A549 treated with GW870086 at 1 μM for 4 hours (cell line): ENCODE results near the gene PEMT. TPM values are rescaled to one million over a fixed set of nuclear protein-coding genes. Genes with fewer than 3 reads are reported as not detected.

Source experiments
- total RNA-seq: library from RNA; stranded (reverse); fragments of 200-300 nt; extraction: Qiagen RNA extraction; gene quantifications from 5 replicates; pipeline ENCODE4 v1.2.3, GENCODE V29; 2022; ENCODE audit warnings: low read depth

Gene PEMT, protein sequence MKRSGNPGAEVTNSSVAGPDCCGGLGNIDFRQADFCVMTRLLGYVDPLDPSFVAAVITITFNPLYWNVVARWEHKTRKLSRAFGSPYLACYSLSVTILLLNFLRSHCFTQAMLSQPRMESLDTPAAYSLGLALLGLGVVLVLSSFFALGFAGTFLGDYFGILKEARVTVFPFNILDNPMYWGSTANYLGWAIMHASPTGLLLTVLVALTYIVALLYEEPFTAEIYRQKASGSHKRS
- 53.2 to 68.2 TPM (median 66.8 TPM) in 5 replicates for total RNA-seq

GRCh38 chr17:17591355-17592298 lies at the start of gene PEMT:
PEMT (minus strand) TSS chr17:17591708; CDS start chr17:17591626, 82 bp downstream.

DNA sequence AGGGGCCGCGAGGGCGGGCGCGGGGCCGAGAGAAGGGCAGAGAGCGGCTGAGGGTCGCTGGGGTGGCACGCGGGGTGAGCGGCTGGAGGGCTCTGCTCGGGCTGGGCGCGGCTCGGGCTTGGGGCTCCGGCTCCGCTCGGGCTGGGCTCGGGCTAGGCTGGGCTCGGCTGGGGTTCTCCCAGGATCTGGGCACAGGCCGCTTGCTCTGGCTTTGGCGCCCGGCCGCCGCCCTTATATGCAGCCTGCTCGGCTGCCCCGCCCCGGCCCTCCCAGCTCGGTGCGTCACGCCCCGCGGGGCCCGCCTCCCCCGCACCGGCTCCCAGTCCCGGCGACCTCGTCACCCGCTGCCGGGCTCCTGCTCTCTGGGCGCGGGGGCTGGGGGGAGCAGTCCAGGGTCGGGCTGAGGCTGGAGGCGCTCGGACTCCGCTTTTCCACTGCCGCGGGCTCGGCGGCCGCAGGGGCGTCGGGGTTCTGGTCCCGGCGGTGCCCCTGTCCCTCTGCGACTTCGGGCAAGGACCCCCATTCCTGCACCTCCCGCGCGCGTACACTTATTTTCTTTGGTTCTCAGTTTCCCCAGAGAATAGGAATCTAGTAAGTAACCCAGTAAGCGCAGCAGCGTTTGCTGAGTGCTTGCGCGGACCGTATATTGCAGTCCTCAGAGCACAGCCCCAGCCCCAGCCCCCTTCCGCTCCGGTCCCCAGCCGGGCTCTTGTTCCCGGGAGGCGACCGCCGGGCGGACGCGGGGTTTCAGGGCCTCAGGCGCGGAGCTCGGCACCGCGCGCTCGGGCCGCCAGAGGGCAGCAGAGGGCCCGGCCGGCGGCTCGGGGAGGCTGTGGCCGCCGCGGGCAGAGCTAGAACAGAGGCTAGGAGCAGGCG lies 95.1 kb downstream of the PEMT start, which contains the start of gene RASD1:
Gene RASD1, minus strand, starts transcription at position 207 of the 876 bp plus-strand sequence. CDS start 214 bp downstream, outside the sequence.

GRCh38 chr17:17476865-17477467 lies 114.5 kb downstream of the PEMT start, which contains the start of gene MED9:
MED9 (plus strand) TSS chr17:17477000; CDS start chr17:17477042, 42 bp downstream.

Other genes starting within 250 kb of the PEMT start
- 17.3 to 19.8 TPM (median 19.4 TPM) in 5 replicates for gene MED9, start 114.7 kb downstream of the PEMT start, total RNA-seq
- 1.2 to 1.9 TPM (median 1.7 TPM) in 5 replicates for gene RASD1, start 95.3 kb downstream of the PEMT start, total RNA-seq
- 36.0 to 43.7 TPM (median 37.9 TPM) in 5 replicates for gene RAI1, start 89.8 kb upstream of the PEMT start, total RNA-seq
- 58.2 to 79.7 TPM (median 73.7 TPM) in 5 replicates for gene SREBF1, start 245.3 kb upstream of the PEMT start, total RNA-seq